Spleen (tissue), 11 donors: ENCODE data around the gene CACNA1A. TPM values are rescaled to one million over a fixed set of nuclear protein-coding genes. Genes with fewer than 3 reads are reported as not detected.
A peak's percentile ranks its signal among the peaks of the same experiment; 100 is the strongest.
"Not testable (repeated sequence)": the region's sequence is repeated elsewhere in the genome, so short reads cannot be mapped to it uniquely, and the experiment has no call there.

ENCODE experiments used
- DNase-seq: peaks from one replicate; pipeline ENCODE4 v3.0.0-alpha.2; 2020
- H3K27ac ChIP-seq, 8 donors: fragments of 200-600 bp; sonication (generic) in 7 of 8; 1 replicate in 4 of 8; 2 replicates in 4 of 8; pipeline versions ENCODE4 v1.5.0 to v1.8.0; 2016 to 2021; ENCODE audit warnings: inconsistent platforms in 4 of 8, mild to moderate bottlenecking in 4 of 8, moderate library complexity in 1 of 8
- H3K27me3 ChIP-seq, 7 donors: fragments of 200-600 bp; sonication (generic) in 6 of 7; replicated peaks in 1 of 7; 1 replicate in 4 of 7; 2 replicates in 3 of 7; pipeline versions ENCODE4 v1.5.0 to v1.8.0; 2016 to 2021; ENCODE audit warnings: inconsistent platforms in 3 of 7, mild to moderate bottlenecking in 1 of 7
- H3K36me3 ChIP-seq, 6 donors: fragments of 200-600 bp; sonication (generic) in 5 of 6; 1 replicate in 4 of 6; 2 replicates in 2 of 6; pipeline versions ENCODE4 v1.5.0 to v1.8.0; 2016 to 2021; ENCODE audit warnings: inconsistent platforms in 2 of 6
- H3K4me1 ChIP-seq, 6 donors: fragments of 200-600 bp; sonication (generic) in 5 of 6; 1 replicate in 3 of 6; 2 replicates in 3 of 6; pipeline versions ENCODE4 v1.5.0 to v1.8.0; 2016 to 2021; ENCODE audit warnings: inconsistent platforms in 3 of 6
- H3K4me3 ChIP-seq, 8 donors: fragments of 200-600 bp; sonication (generic) in 7 of 8; 1 replicate in 4 of 8; 2 replicates in 4 of 8; pipeline versions ENCODE4 v1.5.0 to v1.8.0; 2016 to 2021; ENCODE audit warnings: inconsistent platforms in 4 of 8, mild to moderate bottlenecking in 4 of 8, moderate library complexity in 2 of 8
- H3K9me3 ChIP-seq, 8 donors: fragments of 200-600 bp; sonication (generic) in 7 of 8; 1 replicate in 4 of 8; 2 replicates in 4 of 8; pipeline versions ENCODE4 v1.5.0 to v1.8.0; 2016 to 2021; ENCODE audit warnings: inconsistent platforms in 4 of 8
- CTCF ChIP-seq, 11 experiments: fragments of 200-600 bp in 7 of 11; fragments of 450-650 bp in 4 of 11; sonication (generic) in 4 of 11; IDR thresholded peaks in 8 of 11; conservative IDR thresholded peaks in 3 of 11; 1 replicate in 7 of 11; 2 replicates in 4 of 11; pipeline versions ENCODE4 v1.4.0 to v1.8.0; 2016 to 2021; ENCODE audit warnings: antibody characterized with exemption in 11 of 11, inconsistent platforms in 4 of 11, mild to moderate bottlenecking in 1 of 11
- POLR2A ChIP-seq, 3 donors: fragments of 450-650 bp; IDR thresholded peaks; one replicate each; pipeline ENCODE4 v1.5.1; 2017; ENCODE audit warnings: antibody characterized with exemption in 3 of 3, mild to moderate bottlenecking in 1 of 3
- POLR2AphosphoS5 ChIP-seq, 3 donors: sonication (generic); formaldehyde crosslinking; IDR thresholded peaks; one replicate each; pipeline ENCODE4 v1.5.1; 2017; ENCODE audit warnings: antibody characterized with exemption in 3 of 3
- WGBS, 5 donors: extraction: QIAGEN DNeasy Blood & Tissue Kit in 3 of 5; methylation state at CpG; one replicate each; pipeline versions ENCODE4 v1.1.5 to v1.1.7; 2013 to 2018; 5-methylcytosine and 5-hydroxymethylcytosine counted together
- intact Hi-C: fragments of 100-400 bp; cut with DNase I; formaldehyde crosslinking; loops from one replicate; pipeline ENCODE4 v1.15.0; 2023; ENCODE audit warnings: low total_unique reads
- polyA plus RNA-seq, 3 donors: library from polyadenylated mRNA; stranded (reverse); fragments of 200-250 nt; gene quantifications; one replicate each; pipeline ENCODE4 v1.2.1, GENCODE V29; 2013
- total RNA-seq, 7 donors: library from RNA; depleted of rRNA in 3 of 7; stranded (reverse); fragments of >200 nt in 3 of 7; fragmentation: NEBNext Ultra II Directional in 4 of 7; extraction: Animal tissue kit (Norgen Biotek cat#: 25700) in 4 of 7; gene quantifications; one replicate each; pipeline versions ENCODE4 v1.1.0 to v1.2.1, GENCODE V29; 2016 to 2021
- donor health status: healthy with polysubstance abuse.
- donor health status: DM: no; HTN: no; CAD: no; lungs with moderate emphysema.
- donor health status: DM: no; HTN: no; CAD: no.
- donor health status: Bipolar disorder and iron deficiency.
- donor health status: healthy.
- donor health status: DM: no; HTN: no; CAD: no.
- donor health status: DM: yes; HTN: yes; CAD: no.

The CACNA1A gene
- total and polyA plus RNA-seq, 10 donors: 0.39 to 1.9 (median 0.75) TPM

- TF ChIP-seq POLR2A (IDR thresholded peaks at IDR 0.05) (no peak), POLR2AphosphoS5 (IDR thresholded peaks at IDR 0.05) (peak in 2 of 3 donors; percentile 54 to 72)
- Histone ChIP-seq H3K36me3 (no peaks in the 10 kb centered on the region), H3K4me1 (peaks cover 33 to 78% (median 61%) of the 10 kb centered on the region in 6 donors), H3K27me3 (no peaks in the 10 kb centered on the region), H3K4me3 (peak overlapping the region in 1 of 8 donors; percentile 44), H3K27ac (peak overlapping the region; percentile 63 to 97 (median 80)), H3K9me3 (no peaks in the 10 kb centered on the region)
- DNase-seq: peak; percentile 91
- intact Hi-C loops: no loop called here
- WGBS, 5 donors: 29 to 37% (median 36%) methylated on average over 18 of the region's 18 CpGs
Measured at GRCh38 chr19:13172346-13173138, 333.7 kb downstream of the CACNA1A start.

GRCh38 chr19:13171146-13171545 lies 335.1 kb downstream of the CACNA1A start:
- Histone ChIP-seq H3K9me3 (no peaks in the 10 kb centered on the region), H3K4me3 (no peak overlapping the region), H3K36me3 (no peaks in the 10 kb centered on the region), H3K27me3 (no peaks in the 10 kb centered on the region), H3K4me1 (peaks cover 45 to 92% (median 75%) of the 10 kb centered on the region in 6 donors), H3K27ac (peak overlapping the region in 6 of 8 donors; percentile 76 to 97 (median 94))
- intact Hi-C loops: no loop called here
- 94 to 97% (median 95%) methylated on average over 7 of the region's 7 CpGs for WGBS, 5 donors
- TF ChIP-seq POLR2A (IDR thresholded peaks at IDR 0.05): no peak
- TF ChIP-seq CTCF (IDR thresholded peaks at IDR 0.05 in 8 of 11, conservative IDR thresholded peaks at IDR 0.05 in 3 of 11): no peak
- TF ChIP-seq POLR2AphosphoS5 (IDR thresholded peaks at IDR 0.05): no peak
- no peak for DNase-seq

- Histone ChIP-seq H3K36me3 (no peaks in the 10 kb centered on the region), H3K9me3 (no peaks in the 10 kb centered on the region), H3K4me1 (peaks cover 57 to 99% (median 87%) of the 10 kb centered on the region in 6 donors), H3K4me3 (no peak overlapping the region), H3K27ac (peak overlapping the region; percentile 90 to 97 (median 94)), H3K27me3 (no peaks in the 10 kb centered on the region)
- intact Hi-C loops: no loop called here
- DNase-seq: no peak
- 76 to 93% (median 81%) methylated on average over 5 of the region's 5 CpGs for WGBS, 5 donors
- no peak for TF ChIP-seq POLR2AphosphoS5 (IDR thresholded peaks at IDR 0.05)
Measured at GRCh38 chr19:13169769-13170168, 336.5 kb downstream of the CACNA1A start.

- H3K4me3 ChIP-seq, H3K36me3 ChIP-seq, intact Hi-C loops, DNase-seq, H3K27me3 ChIP-seq, H3K9me3 ChIP-seq: not testable (repeated sequence)
- 90 to 98% (median 93%) methylated on average over 3 of the region's 3 CpGs for WGBS, 5 donors
- Histone ChIP-seq H3K4me1 (peaks cover 72 to 100% (median 96%) of the 10 kb centered on the region in 6 donors), H3K27ac (peak overlapping the region in 7 of 8 donors; percentile 93 to 97 (median 94))
Measured at GRCh38 chr19:13166151-13166550, 340.1 kb downstream of the CACNA1A start.

- Histone ChIP-seq H3K4me3 (no peak overlapping the region), H3K27ac (peak overlapping the region; percentile 88 to 97 (median 94)), H3K9me3 (no peaks in the 10 kb centered on the region), H3K27me3 (no peaks in the 10 kb centered on the region), H3K4me1 (peaks cover 72 to 100% (median 96%) of the 10 kb centered on the region in 6 donors), H3K36me3 (no peaks in the 10 kb centered on the region)
- no peak for DNase-seq
- WGBS, 5 donors: 77 to 89% (median 81%) methylated on average over 17 to 19 of the region's 19 CpGs
- no peak for TF ChIP-seq CTCF (IDR thresholded peaks at IDR 0.05 in 8 of 11, conservative IDR thresholded peaks at IDR 0.05 in 3 of 11)
- TF ChIP-seq POLR2A (IDR thresholded peaks at IDR 0.05): no peak
- no peak for TF ChIP-seq POLR2AphosphoS5 (IDR thresholded peaks at IDR 0.05)
- intact Hi-C loops: no loop called here
Measured at GRCh38 chr19:13165162-13165997, 340.9 kb downstream of the CACNA1A start.
